ENCODE measurements around the gene RTP4. TPM values are rescaled to one million over a fixed set of nuclear protein-coding genes. Genes with fewer than 3 reads are reported as not detected.
A peak's percentile ranks its signal among the peaks of the same experiment; 100 is the strongest.

The RTP4 gene
- 1.0 TPM for total RNA-seq
- long read RNA-seq: 0 reads

GRCh38 chr3:187368251-187369088 is at the start of gene RTP4:
Gene RTP4, plus strand, starts transcription at chr3:187368385. Its CDS starts 57 bp downstream, at chr3:187368442.
- DNase-seq (no peak), ATAC-seq (peak; percentile 83)
- intact Hi-C loops (cut with micrococcal nuclease): no loop called here

- intact Hi-C loops (cut with micrococcal nuclease): loop anchor here (1.0 kb wide), 1 partner anchor 360 kb away; no protein-coding TSS in a partner anchor
- no peak for DNase-seq
Measured at GRCh38 chr3:187318819-187319616, 49.2 kb upstream of the RTP4 start.

GRCh38 chr3:187319699-187320302 is 48.4 kb upstream of the RTP4 start:
- peak; percentile 97 for ATAC-seq
- peak; percentile 59 for DNase-seq
- intact Hi-C loops (cut with micrococcal nuclease): loop anchor here (1.0 kb wide), 1 partner anchor 360 kb away; no protein-coding TSS in a partner anchor

More at GRCh38 chr3:187318819-187319616, 49.2 kb upstream of the RTP4 start:
- ATAC-seq: peak; percentile 77

- ATAC-seq (no peak), DNase-seq (no peak)
- intact Hi-C loops (cut with micrococcal nuclease): no loop called here
Measured at GRCh38 chr3:187321766-187322165, 46.4 kb upstream of the RTP4 start.

GRCh38 chr3:187322291-187322690 is 45.9 kb upstream of the RTP4 start:
- DNase-seq (no peak), ATAC-seq (no peak)
- intact Hi-C loops (cut with micrococcal nuclease): no loop called here

GRCh38 chr3:187323091-187323490 is 45.1 kb upstream of the RTP4 start:
- ATAC-seq (no peak), DNase-seq (no peak)
- intact Hi-C loops (cut with micrococcal nuclease): no loop called here

- intact Hi-C loops (cut with micrococcal nuclease): no loop called here
- ATAC-seq: no peak
- no peak for DNase-seq
Measured at GRCh38 chr3:187325632-187326031, 42.6 kb upstream of the RTP4 start.

- ATAC-seq (no peak), DNase-seq (no peak)
- intact Hi-C loops (cut with micrococcal nuclease): no loop called here
Measured at GRCh38 chr3:187327845-187328244, 40.3 kb upstream of the RTP4 start.

- ATAC-seq (no peak), DNase-seq (no peak)
- intact Hi-C loops (cut with micrococcal nuclease): no loop called here
Measured at GRCh38 chr3:187328691-187329090, 39.5 kb upstream of the RTP4 start.

GRCh38 chr3:187334904-187335303 is 33.3 kb upstream of the RTP4 start:
- ATAC-seq (no peak), DNase-seq (no peak)
- intact Hi-C loops (cut with micrococcal nuclease): no loop called here

- intact Hi-C loops (cut with micrococcal nuclease): no loop called here
- no peak for DNase-seq
- ATAC-seq: peak; percentile 36
Measured at GRCh38 chr3:187336322-187336721, 31.9 kb upstream of the RTP4 start.

- DNase-seq: no peak
- ATAC-seq: no peak
- intact Hi-C loops (cut with micrococcal nuclease): no loop called here
Measured at GRCh38 chr3:187340578-187340977, 27.6 kb upstream of the RTP4 start.

GRCh38 chr3:187342255-187342654 is 25.9 kb upstream of the RTP4 start:
- DNase-seq (no peak), ATAC-seq (no peak)
- intact Hi-C loops (cut with micrococcal nuclease): no loop called here

- ATAC-seq: no peak
- intact Hi-C loops (cut with micrococcal nuclease): no loop called here
- DNase-seq: no peak
Measured at GRCh38 chr3:187343670-187344069, 24.5 kb upstream of the RTP4 start.

- no peak for DNase-seq
- no peak for ATAC-seq
- intact Hi-C loops (cut with micrococcal nuclease): no loop called here
Measured at GRCh38 chr3:187352581-187353575, 15.3 kb upstream of the RTP4 start.

- ATAC-seq: no peak
- no peak for DNase-seq
- intact Hi-C loops (cut with micrococcal nuclease): no loop called here
Measured at GRCh38 chr3:187358068-187358467, 10.1 kb upstream of the RTP4 start.

GRCh38 chr3:187359798-187360486 is 8.2 kb upstream of the RTP4 start:
- DNase-seq (no peak), ATAC-seq (no peak)
- intact Hi-C loops (cut with micrococcal nuclease): no loop called here

GRCh38 chr3:187360596-187360995 is 7.6 kb upstream of the RTP4 start:
- intact Hi-C loops (cut with micrococcal nuclease): no loop called here
- DNase-seq (no peak), ATAC-seq (no peak)

Measured in left ventricle myocardium superior (tissue), 1 donor.